Thyroid gland (tissue), 4 donors: ENCODE results near the gene MRPL52.

ENCODE experiments used
- CTCF ChIP-seq, 6 experiments: fragments of 200-600 bp in 3 of 6; fragments of 450-650 bp in 3 of 6; sonication (generic) in 3 of 6; IDR thresholded peaks; one replicate each; pipeline ENCODE4 v1.5.1; 2016 to 2019; ENCODE audit warnings: antibody characterized with exemption in 6 of 6, mild to moderate bottlenecking in 2 of 6, inconsistent platforms in 1 of 6, moderate library complexity in 1 of 6
- POLR2A ChIP-seq, 2 donors: fragments of 450-650 bp; IDR thresholded peaks; one replicate each; pipeline ENCODE4 v1.6.1; 2017; ENCODE audit warnings: antibody characterized with exemption in 2 of 2, mild to moderate bottlenecking in 2 of 2, moderate library complexity in 1 of 2

DNA sequence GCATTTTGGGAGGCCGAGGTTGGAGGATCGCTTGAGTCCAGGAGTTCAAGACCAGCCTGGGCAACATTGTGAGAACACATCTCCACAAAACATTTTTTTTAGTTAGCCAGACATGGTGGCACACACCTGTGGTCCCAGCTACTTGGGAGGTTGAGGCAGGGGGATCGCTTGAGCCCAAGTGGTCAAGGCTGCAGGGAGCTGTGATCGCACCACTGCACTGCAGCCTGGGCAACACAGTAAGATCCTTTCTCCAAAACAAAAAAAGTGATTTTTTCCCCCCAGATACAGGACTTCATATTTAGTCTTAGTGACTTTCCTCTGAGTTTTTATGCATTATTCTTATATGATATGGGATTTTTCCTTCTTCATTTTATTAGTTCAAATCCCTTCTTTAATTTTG is 43.0 kb upstream of the MRPL52 start:
- no peak for TF ChIP-seq CTCF (IDR thresholded peaks at IDR 0.05)
- TF ChIP-seq POLR2A (IDR thresholded peaks at IDR 0.05), result no peak
